NB4 (cell line): ENCODE data around the gene ADAMTSL1.

ENCODE experiments used
- CTCF ChIP-seq: IDR thresholded peaks from one replicate; pipeline ENCODE4 v1.5.1; 2012; ENCODE audit warnings: low read depth, low read length
- MAX ChIP-seq: IDR thresholded peaks from 2 replicates; pipeline ENCODE4 v1.6.1; 2011; ENCODE audit warnings: low read depth, low read length
- MYC ChIP-seq: IDR thresholded peaks from 2 replicates; pipeline ENCODE4 v1.6.1; 2011; ENCODE audit warnings: low read depth, low read length
- POLR2A ChIP-seq: IDR thresholded peaks from 2 replicates; pipeline ENCODE4 v1.6.1; 2011; ENCODE audit warnings: mild to moderate bottlenecking; ENCODE audit not compliant: insufficient read length; ENCODE audit errors: extremely low read depth

GRCh38 chr9:18665947-18666346 is 192.0 kb downstream of the ADAMTSL1 start:
- no peak for TF ChIP-seq CTCF
- no peak for TF ChIP-seq POLR2A
- no peak for TF ChIP-seq MAX
- TF ChIP-seq MYC: no peak
